Measurements from ENCODE around the gene CDH11.

DNA sequence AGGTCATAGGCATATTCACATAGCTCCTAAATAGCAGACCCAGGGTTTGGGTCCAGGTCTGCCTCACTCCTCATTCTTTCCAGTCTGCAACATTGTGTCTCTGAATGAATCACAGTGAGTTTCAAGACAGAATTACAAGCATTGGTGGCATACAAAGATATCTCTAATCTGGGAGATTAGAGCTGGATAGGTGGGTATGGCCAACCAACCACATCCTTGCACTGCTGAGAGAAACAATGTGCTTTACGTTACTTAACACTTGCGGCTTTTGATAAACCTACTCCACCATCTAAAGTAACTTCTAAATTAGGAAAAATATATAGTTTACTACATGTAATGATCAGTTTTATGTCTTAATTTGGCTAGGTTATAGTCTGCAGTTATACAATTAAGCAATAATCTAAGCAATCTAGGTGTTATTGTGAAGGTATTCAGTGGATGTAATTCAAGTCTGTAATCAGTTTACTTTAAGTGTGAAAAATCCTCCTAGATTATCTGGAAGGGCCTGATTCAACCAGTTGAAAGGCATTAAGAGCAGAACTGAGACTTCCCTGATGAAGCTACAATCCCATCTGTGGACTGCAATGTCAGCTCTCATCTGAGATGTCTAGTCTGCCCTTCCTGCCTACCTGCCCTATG is 26.7 kb downstream of the CDH11 start:
- no peak for TF ChIP-seq EZH2 (IDR thresholded peaks at IDR 0.05; ENCODE audit: borderline replicate concordance, insufficient read depth, low read length, poor library complexity, severe bottlenecking)
- TF ChIP-seq, protein P1, sequence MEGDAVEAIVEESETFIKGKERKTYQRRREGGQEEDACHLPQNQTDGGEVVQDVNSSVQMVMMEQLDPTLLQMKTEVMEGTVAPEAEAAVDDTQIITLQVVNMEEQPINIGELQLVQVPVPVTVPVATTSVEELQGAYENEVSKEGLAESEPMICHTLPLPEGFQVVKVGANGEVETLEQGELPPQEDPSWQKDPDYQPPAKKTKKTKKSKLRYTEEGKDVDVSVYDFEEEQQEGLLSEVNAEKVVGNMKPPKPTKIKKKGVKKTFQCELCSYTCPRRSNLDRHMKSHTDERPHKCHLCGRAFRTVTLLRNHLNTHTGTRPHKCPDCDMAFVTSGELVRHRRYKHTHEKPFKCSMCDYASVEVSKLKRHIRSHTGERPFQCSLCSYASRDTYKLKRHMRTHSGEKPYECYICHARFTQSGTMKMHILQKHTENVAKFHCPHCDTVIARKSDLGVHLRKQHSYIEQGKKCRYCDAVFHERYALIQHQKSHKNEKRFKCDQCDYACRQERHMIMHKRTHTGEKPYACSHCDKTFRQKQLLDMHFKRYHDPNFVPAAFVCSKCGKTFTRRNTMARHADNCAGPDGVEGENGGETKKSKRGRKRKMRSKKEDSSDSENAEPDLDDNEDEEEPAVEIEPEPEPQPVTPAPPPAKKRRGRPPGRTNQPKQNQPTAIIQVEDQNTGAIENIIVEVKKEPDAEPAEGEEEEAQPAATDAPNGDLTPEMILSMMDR (IDR thresholded peaks at IDR 0.05; ENCODE audit: poor library complexity, severe bottlenecking) = no peak
